Measurements from ENCODE around the gene IFIT2. TPM values are rescaled to one million over a fixed set of nuclear protein-coding genes. Genes with fewer than 3 reads are reported as not detected.
A peak's percentile ranks its signal among the peaks of the same experiment; 100 is the strongest.
"Not testable (repeated sequence)": the region's sequence is repeated elsewhere in the genome, so short reads cannot be mapped to it uniquely, and the experiment has no call there.

The IFIT2 gene
- total RNA-seq, 1 donor from 2014 or later = 23.7 TPM

GRCh38 chr10:89280508-89280907 lies 21.3 kb upstream of the IFIT2 start:
- no peak for DNase-seq

GRCh38 chr10:89281606-89282395 lies 20.0 kb upstream of the IFIT2 start:
- DNase-seq = no peak

DNA sequence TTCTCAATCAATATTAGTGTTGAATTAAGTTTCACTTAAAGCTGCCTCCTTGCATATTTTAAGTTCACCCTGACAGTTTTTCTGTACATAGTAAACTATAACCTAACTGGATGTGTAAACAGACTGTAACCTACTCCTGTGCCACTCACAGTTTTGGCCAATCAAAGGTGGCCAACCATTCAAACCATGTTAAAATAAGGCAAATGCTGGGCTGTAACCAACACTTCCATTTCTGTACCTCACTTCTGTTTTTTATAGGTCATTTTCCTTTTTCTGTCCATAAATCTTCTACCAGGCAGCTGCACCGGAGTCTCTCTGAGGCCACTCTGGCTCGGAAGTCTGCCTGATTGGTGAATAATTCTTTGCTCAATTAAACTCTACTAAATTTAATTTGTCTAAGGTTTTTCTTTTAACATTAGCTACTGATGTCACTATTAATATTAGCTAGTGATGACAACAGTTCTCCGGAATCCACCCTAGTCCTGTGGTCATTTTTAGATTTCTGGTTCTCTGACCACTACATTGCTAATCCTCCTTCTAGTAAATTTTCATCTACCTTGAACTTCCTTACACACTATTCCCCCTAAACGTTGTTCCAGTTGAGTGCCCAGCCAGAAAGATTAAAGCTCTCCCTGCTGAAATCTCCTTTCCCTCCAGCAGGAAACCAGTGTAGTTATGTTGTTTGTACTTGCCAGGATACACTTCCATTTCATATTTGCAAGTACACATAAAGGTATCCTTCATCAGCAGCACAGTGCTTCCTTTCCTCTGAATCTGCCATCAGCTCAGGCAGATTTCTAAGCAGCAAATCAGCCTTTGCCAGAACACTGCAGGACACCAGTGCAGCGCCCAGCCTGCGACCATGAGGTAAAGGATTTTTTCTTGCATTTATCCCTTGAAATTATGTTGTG lies 18.6 kb upstream of the IFIT2 start:
- no peak for DNase-seq

DNA sequence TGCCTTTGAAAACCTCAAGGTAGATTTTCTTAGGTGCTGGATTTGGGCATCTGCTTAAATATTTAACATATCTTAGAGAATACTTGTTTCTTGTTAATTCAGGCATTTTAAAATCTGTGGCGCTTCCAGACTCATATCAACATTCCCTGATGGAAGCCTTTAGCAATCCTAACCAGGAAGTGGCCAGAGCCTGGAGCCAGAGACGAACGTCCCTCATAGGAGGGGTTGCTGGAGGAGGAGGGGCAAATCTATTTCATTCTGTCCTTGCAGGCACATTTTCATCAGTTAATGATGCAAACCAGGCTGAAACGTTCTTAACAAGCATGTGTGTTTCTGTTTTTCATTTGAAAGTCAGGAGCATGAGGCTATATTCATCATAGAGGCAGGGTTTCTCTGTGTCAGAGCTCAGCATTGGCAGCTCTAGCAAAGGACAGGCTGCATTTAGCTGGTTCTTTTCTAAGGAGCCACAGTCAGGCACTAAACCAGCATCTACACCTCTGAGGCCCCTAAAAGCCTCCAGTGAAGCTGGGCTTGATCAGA lies 17.8 kb upstream of the IFIT2 start:
- DNase-seq = no peak

- DNase-seq = not testable (repeated sequence)
Measured at GRCh38 chr10:89284711-89285110, 17.1 kb upstream of the IFIT2 start.

DNA sequence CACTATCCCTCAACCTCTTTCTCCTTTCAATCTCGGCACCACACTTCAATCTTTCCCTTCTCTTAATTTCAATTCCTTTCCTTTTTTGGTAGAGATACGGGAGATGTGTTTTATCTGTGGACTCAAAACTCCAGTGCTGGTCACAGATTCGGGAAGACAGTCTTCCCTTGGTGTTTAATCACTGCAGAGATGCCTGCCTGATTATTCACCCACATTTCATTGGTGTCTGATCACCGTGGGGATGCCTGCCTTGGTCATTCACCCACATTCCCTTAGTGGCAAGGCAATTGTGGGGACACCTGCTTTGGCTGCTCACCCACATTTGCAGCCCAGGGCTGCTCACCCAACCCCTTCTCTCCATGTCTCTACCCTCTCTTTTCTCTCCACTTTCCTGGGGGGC lies 16.5 kb upstream of the IFIT2 start:
- DNase-seq = not testable (repeated sequence)

GRCh38 chr10:89294721-89295239 lies 7.1 kb upstream of the IFIT2 start:
- DNase-seq = no peak

DNA sequence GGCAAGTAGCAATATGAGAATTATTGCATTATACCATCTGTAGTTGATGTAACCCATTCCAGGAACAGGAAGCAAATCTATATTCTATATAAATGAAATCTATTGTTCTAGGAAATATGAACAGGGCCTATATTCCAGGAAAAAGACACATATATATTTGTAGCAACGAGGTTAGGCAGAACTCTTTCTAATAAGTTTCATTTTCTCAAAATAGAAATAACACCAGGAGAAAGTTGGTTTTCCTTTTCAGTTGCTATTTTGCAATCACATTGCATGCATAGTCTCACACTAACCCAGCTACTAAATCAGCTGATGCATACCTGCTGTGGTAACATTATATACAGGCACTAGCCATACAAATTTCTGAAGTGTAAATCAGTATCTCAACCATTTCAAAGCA lies 6.2 kb upstream of the IFIT2 start:
- DNase-seq = no peak

DNA sequence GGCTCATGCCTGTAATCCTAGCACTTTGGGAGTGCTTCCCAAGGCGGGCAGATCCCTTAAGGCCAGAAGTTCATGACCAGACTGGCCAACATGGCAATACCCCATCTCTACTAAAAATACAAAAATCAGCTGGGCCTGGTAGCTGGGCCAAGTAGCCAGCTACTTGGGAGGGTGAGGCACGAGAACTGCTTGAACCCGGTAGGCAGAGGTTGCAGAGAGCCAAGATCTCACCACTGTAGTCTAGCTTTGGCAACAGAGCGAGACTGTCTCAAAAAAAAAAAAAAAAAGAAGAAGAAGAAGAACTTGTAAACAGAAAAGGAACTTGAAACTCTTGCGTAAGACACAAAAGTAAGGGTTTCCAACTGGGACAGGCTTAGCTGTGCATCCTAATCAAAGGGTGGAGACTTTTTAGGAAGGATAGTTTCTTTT lies 5.6 kb upstream of the IFIT2 start:
- no peak for DNase-seq

DNA sequence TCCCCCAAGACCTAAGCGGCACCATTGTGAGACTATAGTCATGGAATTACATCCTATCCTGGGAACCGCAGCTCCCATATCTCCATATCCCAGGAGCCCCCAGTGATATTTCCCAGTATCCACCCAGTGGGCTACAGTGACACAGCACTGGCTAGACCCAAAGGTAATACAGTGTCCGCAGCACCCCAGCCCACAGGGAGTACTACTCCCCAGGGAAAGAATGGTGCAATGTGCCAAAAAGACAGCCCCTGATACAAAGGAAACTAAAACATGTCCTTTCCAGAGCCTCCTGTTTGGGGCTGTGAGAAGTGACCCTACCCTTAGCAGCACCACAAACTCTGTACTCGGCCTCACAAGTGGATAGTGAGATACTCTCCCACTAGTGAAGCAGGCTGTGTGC lies 4.5 kb upstream of the IFIT2 start:
- no peak for DNase-seq

DNA sequence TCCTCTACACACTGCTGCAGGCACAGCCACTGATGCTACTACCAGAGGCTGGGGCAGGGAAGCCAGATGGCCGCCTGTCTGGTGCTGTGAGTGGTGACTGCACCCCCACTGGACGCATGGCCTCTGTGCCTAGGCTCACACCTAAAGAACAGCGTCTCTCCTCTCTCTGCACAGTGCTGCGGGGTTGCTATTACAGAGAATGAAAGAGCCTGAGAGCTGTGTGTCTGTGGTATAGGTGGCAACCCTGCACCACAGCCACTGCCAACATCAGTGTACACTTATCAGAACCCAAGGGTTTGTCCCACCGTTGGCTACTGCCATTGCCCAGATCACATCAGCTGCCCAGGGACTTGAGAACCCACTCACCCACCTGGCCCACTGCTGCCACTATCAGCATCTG lies 4.1 kb upstream of the IFIT2 start:
- no peak for DNase-seq

DNA sequence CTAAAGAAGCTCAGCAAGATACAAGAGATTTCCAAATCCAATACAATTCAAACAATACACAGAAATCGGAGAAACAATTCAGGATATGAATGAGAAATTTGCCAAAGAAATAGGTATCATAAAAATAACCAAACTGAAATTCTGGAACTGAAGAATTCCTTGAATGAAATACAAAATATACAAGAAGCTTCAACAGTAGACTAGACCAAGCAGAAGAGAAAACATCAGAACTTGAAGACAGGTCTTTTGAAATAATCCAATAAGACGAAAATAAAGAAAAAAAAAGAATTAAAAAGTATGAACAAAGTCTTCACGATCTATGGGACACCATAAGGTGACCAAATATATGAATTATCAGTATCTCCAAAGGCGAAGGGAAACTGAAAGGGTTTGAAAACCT lies 2.8 kb upstream of the IFIT2 start:
- DNase-seq = no peak

DNA sequence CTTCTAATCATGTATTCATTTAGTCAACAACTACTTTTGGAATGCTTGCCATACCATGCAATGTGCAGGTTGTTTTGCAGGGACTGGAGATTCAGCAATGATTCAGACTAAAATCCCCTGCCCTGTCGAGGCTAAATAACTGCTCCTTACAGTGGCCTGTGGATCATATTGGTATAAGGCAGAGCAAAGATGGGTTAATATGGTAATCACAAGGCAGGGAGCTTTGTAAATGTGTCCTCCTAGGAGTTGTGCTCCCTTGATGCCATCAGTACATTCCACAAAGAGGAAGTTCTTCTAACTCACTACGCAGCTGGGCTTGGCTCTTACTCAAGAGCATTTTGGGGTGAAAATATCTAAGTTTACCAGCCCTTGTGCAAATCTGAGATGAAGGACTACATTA lies 614 bp upstream of the IFIT2 start:
- DNase-seq = peak; percentile 40

DNA sequence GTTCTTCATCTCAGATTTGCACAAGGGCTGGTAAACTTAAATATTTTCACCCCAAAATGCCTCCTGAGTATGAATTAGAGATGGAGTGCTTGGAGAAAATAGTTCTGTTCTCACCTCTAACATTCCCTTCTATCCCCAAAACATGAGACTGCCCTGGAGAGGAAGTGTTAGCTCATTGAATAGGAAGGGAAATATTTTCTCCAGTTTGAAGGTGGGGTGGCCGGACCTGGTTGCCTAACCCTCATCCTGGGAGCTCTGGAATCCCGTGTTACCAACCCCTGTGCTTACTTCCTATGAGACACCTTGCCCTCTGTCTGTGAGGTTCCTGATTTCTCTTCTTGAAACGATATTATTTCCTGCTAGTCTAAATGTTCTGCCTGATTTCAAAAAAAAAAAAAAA lies 779 bp downstream of the IFIT2 start:
- DNase-seq = peak; percentile 6

DNA sequence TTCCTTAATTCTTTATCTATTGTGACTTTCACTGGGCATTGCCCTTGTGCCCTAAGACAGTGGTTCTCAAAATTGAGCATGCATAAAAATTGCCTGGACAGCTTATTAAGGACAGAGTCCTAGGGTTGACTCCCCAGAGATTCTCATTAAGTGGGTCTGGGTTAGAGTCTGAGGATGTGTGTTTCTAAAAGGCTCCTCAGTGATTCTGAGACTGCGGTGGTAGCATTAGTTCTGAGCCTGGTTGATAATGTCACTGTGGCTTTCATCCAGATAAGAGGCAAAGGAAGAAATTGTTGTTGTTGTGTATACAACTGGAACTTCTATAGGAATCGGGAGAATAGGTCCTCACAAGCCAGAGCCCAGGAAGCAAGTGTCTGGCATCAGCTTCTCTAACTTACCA lies 1.3 kb downstream of the IFIT2 start:
- DNase-seq = no peak

GRCh38 chr10:89304026-89304425 lies 2.2 kb downstream of the IFIT2 start:
- no peak for DNase-seq

DNA sequence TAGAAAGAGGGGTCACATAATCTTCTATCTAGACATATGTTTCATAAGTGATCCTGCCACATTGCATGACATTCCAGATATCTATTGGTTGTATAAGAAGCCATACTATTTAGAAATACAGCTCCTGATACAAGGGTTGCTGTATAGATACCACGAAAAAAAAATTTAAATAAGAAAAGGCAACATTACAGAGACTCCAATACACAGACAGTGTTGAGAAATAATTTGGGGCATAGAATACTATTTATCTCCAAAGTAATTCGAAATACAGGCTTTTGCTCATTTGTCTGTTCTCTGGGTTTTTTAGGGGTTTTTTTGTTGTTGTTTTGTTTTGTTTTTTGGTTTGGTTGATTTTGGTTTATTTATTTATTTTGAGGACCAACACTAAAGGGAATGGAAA lies 2.6 kb downstream of the IFIT2 start:
- no peak for DNase-seq

DNA sequence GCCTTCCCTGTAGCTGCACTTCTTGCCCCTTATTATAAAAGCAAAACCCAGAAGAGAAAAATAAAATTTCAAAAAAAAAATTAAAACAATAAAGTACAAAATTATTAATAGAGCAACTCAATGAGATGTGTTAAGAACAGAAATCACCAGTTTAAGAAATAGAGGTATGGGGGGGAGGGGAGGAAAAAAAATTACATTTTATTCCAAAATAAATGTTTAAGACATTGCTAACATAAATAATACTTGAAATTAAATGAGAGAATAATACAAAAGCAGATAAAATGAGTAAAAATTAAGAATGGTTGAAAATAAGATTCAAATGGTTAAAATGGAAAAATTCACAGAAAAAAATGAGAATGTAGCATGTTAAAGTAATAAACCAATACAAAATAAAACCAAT lies 3.1 kb downstream of the IFIT2 start:
- DNase-seq = no peak

DNA sequence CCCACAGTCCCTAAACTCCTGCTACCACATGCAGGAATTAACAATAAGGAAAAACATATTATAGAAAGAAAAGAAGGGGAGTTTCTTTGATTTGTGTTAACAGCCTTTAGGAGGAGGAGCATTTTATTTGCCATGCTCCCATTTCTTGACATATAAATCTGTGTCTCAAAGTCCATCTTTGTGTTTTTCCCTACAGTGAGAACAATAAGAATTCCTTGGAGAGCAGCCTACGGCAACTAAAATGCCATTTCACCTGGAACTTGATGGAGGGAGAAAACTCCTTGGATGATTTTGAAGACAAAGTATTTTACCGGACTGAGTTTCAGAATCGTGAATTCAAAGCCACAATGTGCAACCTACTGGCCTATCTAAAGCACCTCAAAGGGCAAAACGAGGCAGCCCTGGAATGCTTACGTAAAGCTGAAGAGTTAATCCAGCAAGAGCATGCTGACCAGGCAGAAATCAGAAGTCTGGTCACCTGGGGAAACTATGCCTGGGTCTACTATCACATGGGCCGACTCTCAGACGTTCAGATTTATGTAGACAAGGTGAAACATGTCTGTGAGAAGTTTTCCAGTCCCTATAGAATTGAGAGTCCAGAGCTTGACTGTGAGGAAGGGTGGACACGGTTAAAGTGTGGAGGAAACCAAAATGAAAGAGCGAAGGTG lies 4.1 kb downstream of the IFIT2 start:
- no peak for DNase-seq

- DNase-seq = no peak
Measured at GRCh38 chr10:89306434-89307268, 4.8 kb downstream of the IFIT2 start.

GRCh38 chr10:89307269-89307577 lies 5.4 kb downstream of the IFIT2 start:
- no peak for DNase-seq

- DNase-seq = no peak
Measured at GRCh38 chr10:89308266-89308665, 6.4 kb downstream of the IFIT2 start.
